ENCODE data around the gene RNU1-2.
"Not testable (repeated sequence)": the region's sequence is repeated elsewhere in the genome, so short reads cannot be mapped to it uniquely, and the experiment has no call there.

The RNU1-2 gene

DNA sequence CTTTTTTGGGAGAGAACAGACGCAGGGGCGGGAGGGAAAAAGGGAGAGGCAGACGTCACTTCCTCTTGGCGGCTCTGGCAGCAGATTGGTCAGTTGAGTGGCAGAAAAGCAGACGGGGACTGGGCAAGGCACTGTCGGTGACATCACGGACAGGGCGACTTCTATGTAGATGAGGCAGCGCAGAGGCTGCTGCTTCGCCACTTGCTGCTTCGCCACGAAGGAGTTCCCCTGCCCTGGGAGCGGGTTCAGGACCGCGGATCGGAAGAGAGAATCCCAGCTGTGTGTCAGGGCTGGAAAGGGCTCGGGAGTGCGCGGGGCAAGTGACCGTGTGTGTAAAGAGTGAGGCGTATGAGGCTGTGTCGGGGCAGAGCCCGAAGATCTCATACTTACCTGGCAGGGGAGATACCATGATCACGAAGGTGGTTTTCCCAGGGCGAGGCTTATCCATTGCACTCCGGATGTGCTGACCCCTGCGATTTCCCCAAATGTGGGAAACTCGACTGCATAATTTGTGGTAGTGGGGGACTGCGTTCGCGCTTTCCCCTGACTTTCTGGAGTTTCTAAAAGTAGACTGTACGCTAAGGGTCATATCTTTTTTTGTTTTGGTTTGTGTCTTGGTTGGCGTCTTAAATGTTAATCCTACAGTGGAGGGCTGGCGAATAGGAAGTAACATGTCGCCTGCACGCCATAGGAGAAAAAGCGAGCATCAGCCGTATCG lies at the start of gene RNU1-2:
RNU1-2 (plus strand) TSS at position 383 of the 718 bp plus-strand sequence.
- peak within 1 kb of the TSS; percentile 61 for H3K4me3 ChIP-seq (ENCODE audit: low read length)

DNA sequence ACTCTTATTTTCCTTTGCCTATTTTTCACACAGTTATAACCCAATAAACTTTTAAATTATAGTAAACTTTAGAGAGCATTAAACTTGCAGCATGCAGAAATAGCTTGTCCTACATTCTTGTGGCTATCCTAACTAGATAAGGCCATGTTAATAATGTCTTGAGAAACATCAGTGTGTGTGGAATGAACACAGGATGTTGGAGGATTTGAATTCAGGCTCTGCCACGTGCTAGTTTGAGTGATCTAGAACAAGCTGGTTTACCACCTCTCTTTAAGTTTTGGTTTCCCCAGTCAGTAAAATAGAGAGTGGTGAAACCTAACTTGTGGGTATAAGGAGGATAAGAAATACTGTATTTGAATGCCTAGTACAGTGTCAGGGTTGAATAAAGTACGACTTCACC lies 39.6 kb upstream of the RNU1-2 start:
- not testable (repeated sequence) for H3K4me3 ChIP-seq (ENCODE audit: low read length)

DNA sequence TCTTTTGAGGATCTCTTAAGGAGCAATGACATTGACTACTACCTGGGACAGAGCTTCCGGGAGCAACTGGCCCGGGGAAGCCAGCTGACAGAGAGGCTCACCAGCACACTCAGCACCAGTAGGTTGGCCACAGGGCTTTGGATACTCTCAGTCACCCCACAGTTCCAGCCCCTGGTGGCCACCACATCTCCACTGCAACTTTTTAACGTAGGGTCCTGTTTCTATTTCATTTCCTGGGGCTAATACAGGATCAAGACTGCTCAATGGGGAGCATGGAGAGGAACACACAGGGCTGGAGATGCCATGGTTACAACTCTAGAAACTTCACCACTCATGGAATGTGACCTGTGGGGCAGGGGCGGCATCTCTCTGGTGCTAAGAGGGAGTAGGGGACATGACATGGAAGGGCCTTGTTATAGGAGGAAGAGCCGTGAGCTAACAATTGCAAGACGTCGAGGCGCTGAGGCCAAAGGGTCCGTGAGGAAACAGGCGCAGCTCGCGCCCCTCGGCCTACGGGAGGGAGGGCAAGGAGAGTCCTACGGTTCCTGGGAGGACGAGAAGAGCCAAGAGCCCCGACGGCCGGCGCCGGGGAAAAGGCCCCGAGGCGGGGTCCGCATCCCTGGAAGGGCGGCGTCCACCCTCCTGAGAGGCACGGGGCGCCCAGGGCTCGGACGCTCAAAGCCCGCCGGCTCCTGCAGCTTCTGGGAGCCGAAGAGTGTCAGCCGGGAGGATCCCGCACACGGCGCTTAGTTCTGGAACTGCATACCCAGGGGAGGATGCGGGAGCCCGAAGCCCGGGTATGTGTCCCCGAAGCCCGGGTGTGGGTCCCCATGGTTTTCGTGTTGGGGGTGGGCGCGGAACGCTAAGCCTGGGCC lies 36.4 kb upstream of the RNU1-2 start:
- H3K4me3 ChIP-seq (ENCODE audit: low read length): not testable (repeated sequence)

- not testable (repeated sequence) for H3K4me3 ChIP-seq (ENCODE audit: low read length)
These were observed 35.7 kb upstream of the RNU1-2 start for GRCh38 chr1:16860048-16860447.

DNA sequence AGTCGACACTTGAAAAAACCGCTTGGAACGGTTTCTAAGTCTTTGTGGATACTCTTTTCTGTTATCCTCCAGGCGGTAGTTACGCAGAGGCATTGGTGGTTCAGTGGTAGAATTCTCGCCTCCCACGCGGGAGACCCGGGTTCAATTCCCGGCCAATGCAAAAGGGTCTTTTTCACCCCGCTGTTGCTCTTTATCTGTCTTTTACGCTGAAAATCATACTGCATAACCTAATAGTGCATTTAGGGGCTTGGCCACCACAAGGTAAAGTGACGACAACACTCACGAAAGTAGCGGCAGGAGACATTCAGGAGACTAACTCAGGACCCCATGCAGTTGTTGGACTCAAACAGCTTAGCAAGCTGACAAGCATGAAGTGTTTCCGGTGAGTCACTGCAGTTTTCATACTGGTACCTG lies 33.9 kb upstream of the RNU1-2 start:
- H3K4me3 ChIP-seq (ENCODE audit: low read length): not testable (repeated sequence)

DNA sequence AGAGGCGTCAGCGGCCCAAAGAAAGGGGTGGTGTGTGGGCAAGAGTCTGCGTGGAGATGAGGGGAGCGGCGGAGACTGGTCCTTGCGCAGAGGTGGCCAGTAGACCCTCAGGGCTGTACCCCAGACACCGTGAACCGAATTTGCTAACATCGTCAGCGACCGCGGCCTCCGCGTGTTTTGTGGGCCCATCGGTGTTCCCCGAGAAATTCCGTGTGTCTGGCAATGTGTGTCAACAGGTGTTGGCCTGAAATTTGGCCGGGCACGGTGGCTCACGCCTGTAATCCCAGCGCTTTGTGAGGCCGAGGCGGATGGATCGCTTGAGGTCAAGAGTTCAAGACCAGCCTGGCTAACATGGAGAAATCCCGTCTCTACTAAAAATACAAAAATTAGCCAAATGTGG lies 33.4 kb upstream of the RNU1-2 start:
- not testable (repeated sequence) for H3K4me3 ChIP-seq (ENCODE audit: low read length)

GRCh38 chr1:16863024-16863423 lies 32.8 kb upstream of the RNU1-2 start:
- H3K4me3 ChIP-seq (ENCODE audit: low read length): not testable (repeated sequence)

GRCh38 chr1:16866926-16867707 lies 28.7 kb upstream of the RNU1-2 start:
- H3K4me3 ChIP-seq (ENCODE audit: low read length): not testable (repeated sequence)

- H3K4me3 ChIP-seq (ENCODE audit: low read length): not testable (repeated sequence)
These were observed 27.0 kb upstream of the RNU1-2 start for GRCh38 chr1:16868787-16869186.

DNA sequence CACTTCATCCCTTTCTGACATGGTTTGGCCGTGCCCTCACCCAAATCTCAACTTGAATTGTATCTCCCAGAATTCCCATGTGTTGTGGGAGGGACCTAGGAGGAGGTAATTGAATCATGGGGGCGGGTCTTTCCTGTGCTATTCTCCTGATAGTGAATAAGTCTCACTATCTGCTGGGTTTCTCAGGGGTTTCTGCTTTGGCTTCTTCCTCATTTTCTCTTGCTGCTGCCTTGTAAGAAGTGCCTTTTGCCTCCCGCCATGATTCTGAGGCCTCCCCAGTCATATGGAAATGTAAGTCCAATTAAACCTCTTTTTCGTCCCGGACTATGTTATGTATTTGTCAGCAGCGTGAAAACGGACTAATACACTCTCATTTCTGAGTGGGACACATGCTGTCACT lies 25.8 kb upstream of the RNU1-2 start:
- H3K4me3 ChIP-seq (ENCODE audit: low read length): not testable (repeated sequence)

- not testable (repeated sequence) for H3K4me3 ChIP-seq (ENCODE audit: low read length)
These were observed 24.6 kb upstream of the RNU1-2 start for GRCh38 chr1:16871171-16871570.

GRCh38 chr1:16872152-16873075 lies 23.4 kb upstream of the RNU1-2 start:
- H3K4me3 ChIP-seq (ENCODE audit: low read length): not testable (repeated sequence)

DNA sequence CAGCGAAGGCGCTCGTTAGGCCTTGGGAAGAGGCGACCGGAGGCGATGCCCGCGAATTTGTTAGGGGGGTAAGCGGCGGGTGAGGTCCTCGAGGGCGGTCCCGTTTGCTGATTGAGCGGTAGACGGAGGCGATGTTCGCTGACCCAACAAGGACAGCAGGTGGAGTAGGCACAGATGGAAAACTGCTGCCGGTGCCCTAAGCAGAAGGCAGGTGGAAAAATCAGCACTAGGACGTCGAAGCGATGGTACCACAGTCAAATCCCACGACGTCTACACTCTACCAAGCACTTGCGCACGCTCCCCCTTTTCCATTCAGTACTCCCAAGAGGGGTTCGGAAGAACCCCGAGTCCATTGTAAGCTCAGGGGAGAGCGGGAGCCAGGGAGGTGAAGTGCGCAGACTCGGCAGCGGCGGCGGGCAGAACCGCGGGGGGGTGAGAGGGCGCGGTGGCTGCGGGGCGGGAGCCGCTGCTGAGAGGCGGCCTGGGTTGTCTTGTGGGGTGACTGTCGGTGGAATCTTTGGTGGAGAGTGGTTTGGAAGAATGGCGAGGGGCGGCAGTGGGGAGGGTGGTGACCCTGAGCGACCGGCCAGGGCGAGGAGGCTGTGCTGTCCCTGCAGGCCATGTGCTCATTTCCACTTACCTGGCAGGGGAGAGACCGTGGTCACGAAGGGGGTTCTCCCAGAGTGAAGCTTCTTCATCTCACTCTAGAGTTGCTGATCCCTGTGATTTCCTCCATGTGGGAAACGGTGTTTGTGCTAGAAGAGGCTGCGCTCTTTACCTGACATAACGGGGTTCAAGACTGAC lies 22.5 kb upstream of the RNU1-2 start:
- not testable (repeated sequence) for H3K4me3 ChIP-seq (ENCODE audit: low read length)

GRCh38 chr1:16874968-16875765 lies 20.6 kb upstream of the RNU1-2 start:
- H3K4me3 ChIP-seq (ENCODE audit: low read length): not testable (repeated sequence)

GRCh38 chr1:16881742-16882141 lies 14.0 kb upstream of the RNU1-2 start:
- not testable (repeated sequence) for H3K4me3 ChIP-seq (ENCODE audit: low read length)

All from GM08714 (cell line).